Glomerular endothelial cell (primary cell): ENCODE data around the gene PAIP1. TPM values are rescaled to one million over a fixed set of nuclear protein-coding genes. Genes with fewer than 3 reads are reported as not detected.

Source experiments
- total RNA-seq: library from RNA; depleted of rRNA; stranded (reverse); fragments of >200 nt; gene quantifications from 2 replicates; pipeline ENCODE4 v1.2.3, GENCODE V29; 2015

The PAIP1 gene
- total RNA-seq, 1 donor from 2014 or later, result 103 TPM

Other genes starting within 250 kb of the PAIP1 start
- 34.1 and 41.8 TPM in 2 replicates for gene HMGCS1, start 243.7 kb downstream of the PAIP1 start, total RNA-seq
- 0.53 and 0.87 TPM in 2 replicates for gene CCL28, start 144.7 kb downstream of the PAIP1 start, total RNA-seq
- gene TMEM267, start 73.2 kb downstream of the PAIP1 start, total RNA-seq, result 11.4 and 13.8 TPM in 2 replicates
- 0.73 and 1.4 TPM in 2 replicates for gene C5orf34, start 41.9 kb downstream of the PAIP1 start, total RNA-seq
- 44.9 and 54.2 TPM in 2 replicates for gene NNT, start 46.1 kb upstream of the PAIP1 start, total RNA-seq